Activated B cell treated with CpG ODN at 0.5 μM for 24 hours (primary cell): ENCODE measurements around the gene TTC36. TPM values are rescaled to one million over a fixed set of nuclear protein-coding genes. Genes with fewer than 3 reads are reported as not detected.
A peak's percentile ranks its signal among the peaks of the same experiment; 100 is the strongest.

Source experiments
- ATAC-seq: fragments of 200-7000 bp; cut with Tn5 transposase; one replicate; pipeline ENCODE4 v1.10.0; 2021; ENCODE audit warnings: low read depth, mild to moderate bottlenecking, moderate library complexity
- CTCF ChIA-PET: fragments of 350-600 bp; sonication (Branson Sonifier 250); formaldehyde crosslinking; loops from one replicate; lab custom pipeline; 2021; ENCODE audit warnings: antibody characterized with exemption; lab: Charles Lee
- POLR2A ChIA-PET: fragments of 350-600 bp; sonication (Branson Sonifier 250); formaldehyde crosslinking; loops from one replicate; lab custom pipeline; 2021; ENCODE audit warnings: antibody characterized with exemption; lab: Charles Lee
- DNase-seq: peaks from one replicate; pipeline ENCODE4 v3.0.0; 2022
- H3K27ac Mint-ChIP-seq: one replicate; pipeline ENCODE4 v1.8.0; 2020; ENCODE audit warnings: mixed read lengths
- H3K27me3 Mint-ChIP-seq: one replicate; pipeline ENCODE4 v1.8.0; 2021; ENCODE audit warnings: mixed read lengths
- H3K36me3 Mint-ChIP-seq: one replicate; pipeline ENCODE4 v1.8.0; 2021; ENCODE audit warnings: low read depth, mixed read lengths
- H3K4me1 Mint-ChIP-seq: one replicate; pipeline ENCODE4 v1.8.0; 2021; ENCODE audit warnings: mixed read lengths
- H3K4me3 Mint-ChIP-seq: one replicate; pipeline ENCODE4 v1.8.0; 2020; ENCODE audit warnings: mild to moderate bottlenecking, mixed read lengths
- H3K9me3 Mint-ChIP-seq: one replicate; pipeline ENCODE4 v1.8.0; 2020; ENCODE audit warnings: mixed read lengths
- intact Hi-C: fragments of 100-400 bp; cut with micrococcal nuclease; formaldehyde crosslinking; loops from one replicate; pipeline ENCODE4 v1.15.1; 2024
- total RNA-seq: library from RNA; stranded (reverse); gene quantifications from 2 replicates; pipeline ENCODE4 v1.2.3, GENCODE V29; 2022
- TF ChIP-seq, protein P1 (sequence below): fragments of 200-600 bp; IDR thresholded peaks from one replicate; pipeline ENCODE4 v1.8.0; 2022; ENCODE audit warnings: antibody characterized with exemption, mild to moderate bottlenecking

Gene TTC36
- total RNA-seq, 1 donor from 2014 or later, result 0.44 TPM

DNA sequence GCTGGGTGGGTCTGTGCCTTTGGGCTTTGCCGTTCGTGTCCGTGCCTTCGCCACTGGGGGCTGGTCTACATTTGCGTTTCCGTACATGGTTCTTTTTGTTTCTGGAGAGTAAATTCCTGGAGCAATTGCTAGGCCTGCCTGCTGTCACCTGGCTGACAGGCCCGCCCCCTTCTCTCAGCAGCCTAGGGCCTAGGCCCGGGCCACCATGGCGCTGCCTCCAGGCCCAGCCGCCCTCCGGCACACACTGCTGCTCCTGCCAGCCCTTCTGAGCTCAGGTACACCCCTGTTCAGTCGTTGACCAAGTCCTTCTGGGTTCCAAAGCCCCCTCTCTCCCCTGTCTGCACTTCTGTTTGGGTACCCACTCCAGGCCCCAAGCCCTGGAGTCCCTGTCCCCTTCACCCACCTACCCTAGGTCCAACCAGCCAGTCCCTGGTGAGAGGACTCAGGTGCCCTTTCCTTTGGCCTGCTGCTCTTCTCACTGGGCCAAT, 4.4 kb downstream of the TTC36 start:
- Mint-ChIP-seq H3K4me1 (peaks cover 18% of the 10 kb centered on the region), H3K36me3 (peaks cover 1% of the 10 kb centered on the region), H3K27ac (peak overlapping the region; percentile 30), H3K27me3 (no peaks in the 10 kb centered on the region), H3K4me3 (peak overlapping the region; percentile 89), H3K9me3 (no peaks in the 10 kb centered on the region)
- DNase-seq (no peak), ATAC-seq (no peak)
- ChIA-PET CTCF (no interaction called here), POLR2A (interaction anchor here (1.6 kb wide), 1 partner anchor 41 kb away, joined by 6 read pairs; the partner anchor contains the start of gene ARCN1)
- TF ChIP-seq, protein P1, sequence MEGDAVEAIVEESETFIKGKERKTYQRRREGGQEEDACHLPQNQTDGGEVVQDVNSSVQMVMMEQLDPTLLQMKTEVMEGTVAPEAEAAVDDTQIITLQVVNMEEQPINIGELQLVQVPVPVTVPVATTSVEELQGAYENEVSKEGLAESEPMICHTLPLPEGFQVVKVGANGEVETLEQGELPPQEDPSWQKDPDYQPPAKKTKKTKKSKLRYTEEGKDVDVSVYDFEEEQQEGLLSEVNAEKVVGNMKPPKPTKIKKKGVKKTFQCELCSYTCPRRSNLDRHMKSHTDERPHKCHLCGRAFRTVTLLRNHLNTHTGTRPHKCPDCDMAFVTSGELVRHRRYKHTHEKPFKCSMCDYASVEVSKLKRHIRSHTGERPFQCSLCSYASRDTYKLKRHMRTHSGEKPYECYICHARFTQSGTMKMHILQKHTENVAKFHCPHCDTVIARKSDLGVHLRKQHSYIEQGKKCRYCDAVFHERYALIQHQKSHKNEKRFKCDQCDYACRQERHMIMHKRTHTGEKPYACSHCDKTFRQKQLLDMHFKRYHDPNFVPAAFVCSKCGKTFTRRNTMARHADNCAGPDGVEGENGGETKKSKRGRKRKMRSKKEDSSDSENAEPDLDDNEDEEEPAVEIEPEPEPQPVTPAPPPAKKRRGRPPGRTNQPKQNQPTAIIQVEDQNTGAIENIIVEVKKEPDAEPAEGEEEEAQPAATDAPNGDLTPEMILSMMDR, result no peak
- intact Hi-C loops, result loop anchor here (1.0 kb wide), 1 partner anchor 35 kb away; no protein-coding TSS in a partner anchor

DNA sequence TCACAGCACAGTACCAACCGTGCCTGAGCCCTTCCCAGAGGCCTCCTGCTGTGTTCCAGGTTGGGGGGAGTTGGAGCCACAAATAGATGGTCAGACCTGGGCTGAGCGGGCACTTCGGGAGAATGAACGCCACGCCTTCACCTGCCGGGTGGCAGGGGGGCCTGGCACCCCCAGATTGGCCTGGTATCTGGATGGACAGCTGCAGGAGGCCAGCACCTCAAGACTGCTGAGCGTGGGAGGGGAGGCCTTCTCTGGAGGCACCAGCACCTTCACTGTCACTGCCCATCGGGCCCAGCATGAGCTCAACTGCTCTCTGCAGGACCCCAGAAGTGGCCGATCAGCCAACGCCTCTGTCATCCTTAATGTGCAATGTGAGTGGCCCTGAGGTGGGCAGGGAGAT, 4.8 kb downstream of the TTC36 start:
- intact Hi-C loops, result no loop called here
- peak overlapping the region; percentile 30 for H3K27ac Mint-ChIP-seq
- H3K27me3 Mint-ChIP-seq, result no peaks in the 10 kb centered on the region
- peak overlapping the region; percentile 89 for H3K4me3 Mint-ChIP-seq
- no peak for ATAC-seq
- peaks cover 18% of the 10 kb centered on the region for H3K4me1 Mint-ChIP-seq
- CTCF ChIA-PET, result no interaction called here
- peaks cover 1% of the 10 kb centered on the region for H3K36me3 Mint-ChIP-seq
- no peak for DNase-seq
- TF ChIP-seq, protein P1, result no peak
- POLR2A ChIA-PET, result no interaction called here
- H3K9me3 Mint-ChIP-seq, result no peaks in the 10 kb centered on the region

DNA sequence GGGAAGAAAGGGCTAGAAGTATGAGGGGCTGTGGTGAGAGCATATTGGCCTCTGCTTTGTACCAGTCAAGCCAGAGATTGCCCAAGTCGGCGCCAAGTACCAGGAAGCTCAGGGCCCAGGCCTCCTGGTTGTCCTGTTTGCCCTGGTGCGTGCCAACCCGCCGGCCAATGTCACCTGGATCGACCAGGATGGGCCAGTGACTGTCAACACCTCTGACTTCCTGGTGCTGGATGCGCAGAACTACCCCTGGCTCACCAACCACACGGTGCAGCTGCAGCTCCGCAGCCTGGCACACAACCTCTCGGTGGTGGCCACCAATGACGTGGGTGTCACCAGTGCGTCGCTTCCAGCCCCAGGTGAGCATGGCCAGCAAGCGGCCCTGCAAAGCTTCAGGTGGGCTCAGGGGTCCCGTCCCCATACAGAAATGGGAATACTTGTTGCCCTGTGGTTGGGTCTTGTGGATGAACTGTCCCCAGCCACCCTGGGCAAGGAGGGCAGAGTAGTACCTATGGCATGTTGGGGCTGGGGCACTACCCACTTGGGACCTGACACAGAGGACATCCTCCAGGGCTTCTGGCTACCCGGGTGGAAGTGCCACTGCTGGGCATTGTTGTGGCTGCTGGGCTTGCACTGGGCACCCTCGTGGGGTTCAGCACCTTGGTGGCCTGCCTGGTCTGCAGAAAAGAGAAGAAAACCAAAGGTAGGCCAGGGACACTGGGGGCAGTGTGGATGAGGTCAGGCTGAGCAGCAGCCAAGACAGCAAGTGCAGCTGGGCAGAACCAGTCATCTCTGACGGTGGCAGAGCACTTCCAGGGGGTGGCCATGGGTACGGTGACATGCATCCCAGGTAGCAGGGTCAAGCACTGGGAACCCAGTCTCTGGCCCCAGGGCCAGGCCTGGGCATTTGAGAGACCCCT, 5.8 kb downstream of the TTC36 start:
- Mint-ChIP-seq H3K9me3 (no peaks in the 10 kb centered on the region), H3K36me3 (peaks cover 1% of the 10 kb centered on the region), H3K27ac (no peak overlapping the region), H3K4me1 (peaks cover 18% of the 10 kb centered on the region), H3K4me3 (no peak overlapping the region), H3K27me3 (no peaks in the 10 kb centered on the region)
- POLR2A ChIA-PET, result no interaction called here
- intact Hi-C loops, result no loop called here
- TF ChIP-seq, protein P1, result no peak
- CTCF ChIA-PET, result no interaction called here
- DNase-seq (no peak), ATAC-seq (no peak)

DNA sequence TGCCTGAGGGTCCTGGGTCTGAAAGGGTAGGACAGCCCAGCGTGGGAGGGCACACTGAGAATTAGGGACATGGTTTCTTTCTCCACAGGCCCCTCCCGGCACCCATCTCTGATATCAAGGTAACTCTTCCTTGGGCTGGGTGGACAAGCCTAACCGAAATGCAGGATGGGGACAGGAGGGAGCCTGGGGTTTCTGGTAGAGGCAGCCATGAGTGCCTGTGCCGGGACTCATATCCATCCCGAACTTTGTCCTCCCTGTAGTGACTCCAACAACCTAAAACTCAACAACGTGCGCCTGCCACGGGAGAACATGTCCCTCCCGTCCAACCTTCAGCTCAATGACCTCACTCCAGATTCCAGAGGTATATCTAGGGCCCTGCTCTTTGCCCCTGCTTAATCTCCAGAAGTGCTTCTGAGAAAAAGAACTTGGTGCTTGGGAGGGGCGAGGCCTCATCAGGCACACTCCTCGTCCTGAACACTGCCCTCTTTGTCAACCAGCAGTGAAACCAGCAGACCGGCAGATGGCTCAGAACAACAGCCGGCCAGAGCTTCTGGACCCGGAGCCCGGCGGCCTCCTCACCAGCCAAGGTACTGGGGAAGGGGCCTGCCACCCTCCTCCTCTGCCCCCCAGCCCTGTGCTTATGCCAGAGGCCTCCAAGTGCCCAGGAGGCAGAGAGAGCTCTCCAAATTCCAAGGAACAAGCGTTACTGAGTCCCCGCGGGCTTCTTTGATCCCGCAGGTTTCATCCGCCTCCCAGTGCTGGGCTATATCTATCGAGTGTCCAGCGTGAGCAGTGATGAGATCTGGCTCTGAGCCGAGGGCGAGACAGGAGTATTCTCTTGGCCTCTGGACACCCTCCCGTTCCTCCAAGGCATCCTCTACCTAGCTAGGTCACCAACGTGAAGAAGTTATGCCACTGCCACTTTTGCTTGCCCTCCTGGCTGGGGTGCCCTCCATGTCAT, 6.8 kb downstream of the TTC36 start:
- Mint-ChIP-seq H3K9me3 (no peaks in the 10 kb centered on the region), H3K36me3 (peaks cover 1% of the 10 kb centered on the region), H3K4me1 (peaks cover 17% of the 10 kb centered on the region), H3K27ac (no peak overlapping the region), H3K27me3 (no peaks in the 10 kb centered on the region), H3K4me3 (no peak overlapping the region)
- CTCF ChIA-PET, result no interaction called here
- POLR2A ChIA-PET, result no interaction called here
- TF ChIP-seq, protein P1, result no peak
- intact Hi-C loops, result no loop called here
- ATAC-seq (no peak), DNase-seq (no peak)
